Natural killer cell (primary cell): ENCODE data around the gene C20orf144. TPM values are rescaled to one million over a fixed set of nuclear protein-coding genes. Genes with fewer than 3 reads are reported as not detected.

Source experiments
- ATAC-seq, 3 donors: fragments of 150-1000 bp in 2 of 3; fragments of 200-7000 bp in 1 of 3; cut with Tn5 transposase; 1 replicate in 1 of 3; 2 replicates in 2 of 3; pipeline ENCODE4 v1.10.0; 2021; ENCODE audit warnings: mild to moderate bottlenecking in 2 of 3, moderate library complexity in 2 of 3
- DNase-seq, 2 donors: peaks; one replicate each; pipeline versions ENCODE4 v3.0.0 to v3.0.0-alpha.2; 2013 to 2021; ENCODE audit warnings: mixed read lengths in 1 of 2
- H3K27ac ChIP-seq: one replicate; pipeline ENCODE4 v1.5.1; 2013; ENCODE audit warnings: mild to moderate bottlenecking, low read length
- H3K27me3 ChIP-seq: one replicate; pipeline ENCODE4 v1.6.1; 2013; ENCODE audit warnings: low read length; ENCODE audit not compliant: control insufficient read depth, insufficient read depth
- H3K36me3 ChIP-seq: one replicate; pipeline ENCODE4 v1.6.1; 2013; ENCODE audit warnings: low read length; ENCODE audit not compliant: control insufficient read depth, insufficient read depth
- H3K4me1 ChIP-seq: one replicate; pipeline ENCODE4 v1.6.1; 2013; ENCODE audit warnings: low read length; ENCODE audit not compliant: control insufficient read depth, insufficient read depth
- H3K4me3 ChIP-seq: one replicate; pipeline ENCODE4 v1.5.1; 2013; ENCODE audit warnings: low read length
- H3K9me3 ChIP-seq: one replicate; pipeline ENCODE4 v1.6.1; 2013; ENCODE audit warnings: low read length; ENCODE audit not compliant: control insufficient read depth, insufficient read depth
- H3K27ac Mint-ChIP-seq, 2 donors: one replicate each; pipeline ENCODE4 v1.8.0; 2022; ENCODE audit warnings: mild to moderate bottlenecking in 2 of 2, mixed read lengths in 2 of 2, moderate library complexity in 1 of 2
- H3K27me3 Mint-ChIP-seq, 2 donors: one replicate each; pipeline ENCODE4 v1.8.0; 2022; ENCODE audit warnings: low read depth in 2 of 2, mixed read lengths in 2 of 2
- H3K36me3 Mint-ChIP-seq: one replicate; pipeline ENCODE4 v1.8.0; 2022; ENCODE audit warnings: mixed read lengths
- H3K4me1 Mint-ChIP-seq, 2 donors: one replicate each; pipeline ENCODE4 v1.8.0; 2022; ENCODE audit warnings: mixed read lengths in 2 of 2
- H3K4me3 Mint-ChIP-seq: one replicate; pipeline ENCODE4 v1.8.0; 2022; ENCODE audit warnings: mild to moderate bottlenecking, moderate library complexity, mixed read lengths
- H3K9me3 Mint-ChIP-seq, 2 donors: one replicate each; pipeline ENCODE4 v1.8.0; 2022; ENCODE audit warnings: mixed read lengths in 2 of 2
- CTCF ChIP-seq: fragments of 200-600 bp; IDR thresholded peaks from one replicate; pipeline ENCODE4 v1.8.0; 2022; ENCODE audit warnings: antibody characterized with exemption
- WGBS: methylation state at CpG from one replicate; pipeline ENCODE4 v1.1.7; 2013; ENCODE audit warnings: missing lambda C conversion rate; ENCODE audit not compliant: insufficient coverage; 5-methylcytosine and 5-hydroxymethylcytosine counted together
- intact Hi-C: fragments of 100-400 bp; cut with micrococcal nuclease; formaldehyde crosslinking; loops from one replicate; pipeline ENCODE4 v1.14.2; 2022
- total RNA-seq, 4 donors: library from RNA; stranded (reverse); fragments of 120-200 nt in 1 of 4; gene quantifications; one replicate each; pipeline versions ENCODE4 v1.2.3 to v1.2.4, GENCODE V29; 2013 to 2022

Gene C20orf144
- total RNA-seq, 3 donors from 2014 or later (not counting 1 experiment from before 2014, with no cell fraction given): 0.25 to 0.41 (median 0.33) TPM

GRCh38 chr20:33681728-33682353, 19.7 kb downstream of the C20orf144 start:
- no peak for DNase-seq
- 81% methylated on average over 9 of the region's 9 CpGs for WGBS
- Mint-ChIP-seq H3K4me3 (no peak overlapping the region), H3K27me3 (no peaks in the 10 kb centered on the region), H3K36me3 (no peaks in the 10 kb centered on the region), H3K9me3 (no peaks in the 10 kb centered on the region), H3K4me1 (peaks cover 5 to 19% of the 10 kb centered on the region in 2 donors), H3K27ac (no peak overlapping the region)
- H3K4me1 ChIP-seq: peaks cover 33% of the 10 kb centered on the region
- TF ChIP-seq CTCF: no peak
- no peak overlapping the region for H3K27ac ChIP-seq
- ATAC-seq: no peak
- no peaks in the 10 kb centered on the region for H3K27me3 ChIP-seq
- no peak overlapping the region for H3K4me3 ChIP-seq
- intact Hi-C loops: no loop called here
- no peaks in the 10 kb centered on the region for H3K36me3 ChIP-seq
- H3K9me3 ChIP-seq: no peaks in the 10 kb centered on the region

- intact Hi-C loops: no loop called here
- no peaks in the 10 kb centered on the region for H3K9me3 ChIP-seq
- no peaks in the 10 kb centered on the region for H3K27me3 ChIP-seq
- H3K27ac ChIP-seq: no peak overlapping the region
- no peak overlapping the region for H3K4me3 ChIP-seq
- TF ChIP-seq CTCF: no peak
- H3K36me3 ChIP-seq: no peaks in the 10 kb centered on the region
- WGBS: 72% methylated on average over 10 of the region's 10 CpGs
- peak overlapping the region; percentile 35 for H3K4me3 Mint-ChIP-seq
- H3K27me3 Mint-ChIP-seq: no peaks in the 10 kb centered on the region
- H3K27ac Mint-ChIP-seq: peak overlapping the region in 1 of 2 donors; percentile 65
- no peak for ATAC-seq
- H3K4me1 Mint-ChIP-seq: peaks cover 13 to 20% of the 10 kb centered on the region in 2 donors
- peaks cover 32% of the 10 kb centered on the region for H3K4me1 ChIP-seq
- H3K36me3 Mint-ChIP-seq: no peaks in the 10 kb centered on the region
- peak in 1 of 2 donors; percentile 3 for DNase-seq
- H3K9me3 Mint-ChIP-seq: no peaks in the 10 kb centered on the region
Measured at GRCh38 chr20:33684533-33685327, 22.6 kb downstream of the C20orf144 start.

GRCh38 chr20:33685328-33686099, 23.4 kb downstream of the C20orf144 start:
- peaks cover 19 to 24% of the 10 kb centered on the region in 2 donors for H3K4me1 Mint-ChIP-seq
- H3K36me3 ChIP-seq: no peaks in the 10 kb centered on the region
- peak overlapping the region in 1 of 2 donors; percentile 65 for H3K27ac Mint-ChIP-seq
- H3K9me3 Mint-ChIP-seq: no peaks in the 10 kb centered on the region
- peaks cover 31% of the 10 kb centered on the region for H3K4me1 ChIP-seq
- H3K27ac ChIP-seq: no peak overlapping the region
- under 1% methylated on average over 53 of the region's 53 CpGs for WGBS
- no peak for TF ChIP-seq CTCF
- H3K4me3 ChIP-seq: peak overlapping the region; percentile 8
- H3K27me3 ChIP-seq: no peaks in the 10 kb centered on the region
- H3K4me3 Mint-ChIP-seq: peak overlapping the region; percentile 63
- H3K9me3 ChIP-seq: no peaks in the 10 kb centered on the region
- ATAC-seq: peak in 1 of 3 donors; percentile 36
- peak in 1 of 2 donors; percentile 60 for DNase-seq
- no peaks in the 10 kb centered on the region for H3K27me3 Mint-ChIP-seq
- no peaks in the 10 kb centered on the region for H3K36me3 Mint-ChIP-seq
- intact Hi-C loops: loop anchor here (1.0 to 2.0 kb wide), 2 partner anchors 19 to 35 kb away; partner anchors contain the start of genes ACTL10 and PXMP4
